22Rv1 (cell line): Measurements from ENCODE around the gene FAM89B.

Source experiments
- ZFX ChIP-seq: fragments of 450-650 bp; IDR thresholded peaks from 2 replicates; pipeline ENCODE4 v1.6.1; 2017; ENCODE audit warnings: antibody characterized with exemption, borderline replicate concordance
- TF ChIP-seq, protein P1 (sequence below): fragments of 450-650 bp; IDR thresholded peaks from 2 replicates; pipeline ENCODE4 v1.5.1; 2017; ENCODE audit warnings: mild to moderate bottlenecking

DNA sequence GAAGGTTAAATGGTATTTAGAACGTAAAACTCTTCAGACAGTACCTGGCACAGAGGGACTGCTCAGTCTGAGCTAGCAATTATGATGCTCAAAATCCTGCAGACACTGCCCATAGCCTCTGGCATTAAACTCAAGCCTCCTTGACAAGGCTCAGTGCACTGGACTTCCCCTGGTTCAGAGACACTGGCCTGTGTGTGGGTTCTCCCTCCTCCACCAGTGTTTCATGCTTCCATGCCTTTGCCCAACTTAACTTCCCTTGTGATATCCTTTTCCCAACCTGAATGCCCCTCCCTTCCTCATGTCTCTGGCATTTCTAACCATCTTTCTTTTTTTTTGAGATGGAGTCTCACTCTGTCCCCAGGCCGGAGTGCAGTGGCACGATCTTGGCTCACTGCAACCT is 23.2 kb upstream of the FAM89B start:
- TF ChIP-seq, protein P1, sequence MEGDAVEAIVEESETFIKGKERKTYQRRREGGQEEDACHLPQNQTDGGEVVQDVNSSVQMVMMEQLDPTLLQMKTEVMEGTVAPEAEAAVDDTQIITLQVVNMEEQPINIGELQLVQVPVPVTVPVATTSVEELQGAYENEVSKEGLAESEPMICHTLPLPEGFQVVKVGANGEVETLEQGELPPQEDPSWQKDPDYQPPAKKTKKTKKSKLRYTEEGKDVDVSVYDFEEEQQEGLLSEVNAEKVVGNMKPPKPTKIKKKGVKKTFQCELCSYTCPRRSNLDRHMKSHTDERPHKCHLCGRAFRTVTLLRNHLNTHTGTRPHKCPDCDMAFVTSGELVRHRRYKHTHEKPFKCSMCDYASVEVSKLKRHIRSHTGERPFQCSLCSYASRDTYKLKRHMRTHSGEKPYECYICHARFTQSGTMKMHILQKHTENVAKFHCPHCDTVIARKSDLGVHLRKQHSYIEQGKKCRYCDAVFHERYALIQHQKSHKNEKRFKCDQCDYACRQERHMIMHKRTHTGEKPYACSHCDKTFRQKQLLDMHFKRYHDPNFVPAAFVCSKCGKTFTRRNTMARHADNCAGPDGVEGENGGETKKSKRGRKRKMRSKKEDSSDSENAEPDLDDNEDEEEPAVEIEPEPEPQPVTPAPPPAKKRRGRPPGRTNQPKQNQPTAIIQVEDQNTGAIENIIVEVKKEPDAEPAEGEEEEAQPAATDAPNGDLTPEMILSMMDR, result no peak
- no peak for TF ChIP-seq ZFX
